GM23338 (cell line): ENCODE results near the gene ABCB8. TPM values are rescaled to one million over a fixed set of nuclear protein-coding genes. Genes with fewer than 3 reads are reported as not detected.

Source experiments
- ATAC-seq: fragments of 200-7000 bp; cut with Tn5 transposase; 3 replicates; pipeline ENCODE4 v1.9.1; 2020
- DNase-seq: peaks from one replicate; pipeline ENCODE4 v3.0.0-alpha.2; 2015; ENCODE audit warnings: low spot score
- H2AFZ ChIP-seq: fragments of 200-600 bp; sonication (generic); 2 replicates; pipeline ENCODE4 v1.8.0; 2016; ENCODE audit warnings: antibody characterized with exemption, mild to moderate bottlenecking, moderate library complexity
- H3F3A ChIP-seq: fragments of 200-600 bp; sonication (generic); replicated peaks from 2 replicates; pipeline ENCODE4 v1.8.0; 2017; ENCODE audit warnings: antibody characterized with exemption, mixed run types, low read depth
- H3K27ac ChIP-seq: fragments of 200-600 bp; sonication (generic); 2 replicates; pipeline ENCODE4 v1.6.1; 2016; ENCODE audit warnings: low read depth
- H3K27me3 ChIP-seq: fragments of 200-600 bp; sonication (generic); 2 replicates; pipeline ENCODE4 v1.8.0; 2016; ENCODE audit warnings: mild to moderate bottlenecking, mixed run types, moderate library complexity; ENCODE audit not compliant: insufficient read depth
- H3K36me3 ChIP-seq: fragments of 200-600 bp; sonication (generic); 2 replicates; pipeline ENCODE4 v1.8.0; 2016; ENCODE audit warnings: mild to moderate bottlenecking; ENCODE audit not compliant: insufficient read depth
- H3K4me1 ChIP-seq: fragments of 200-600 bp; sonication (generic); 2 replicates; pipeline ENCODE4 v1.8.0; 2016; ENCODE audit warnings: mild to moderate bottlenecking, moderate library complexity; ENCODE audit not compliant: insufficient read depth
- H3K4me2 ChIP-seq: fragments of 200-600 bp; sonication (generic); 2 replicates; pipeline ENCODE4 v1.7.1; 2017; ENCODE audit warnings: mixed run types
- H3K4me3 ChIP-seq: fragments of 200-600 bp; sonication (generic); 2 replicates; pipeline ENCODE4 v1.6.1; 2016; ENCODE audit warnings: mixed run types
- H3K79me2 ChIP-seq: fragments of 200-600 bp; sonication (generic); replicated peaks from 2 replicates; pipeline ENCODE4 v1.8.0; 2017; ENCODE audit warnings: mild to moderate bottlenecking; ENCODE audit not compliant: insufficient read depth
- H3K9me2 ChIP-seq: fragments of 200-600 bp; sonication (generic); 2 replicates; pipeline ENCODE4 v1.8.0; 2017; ENCODE audit not compliant: insufficient read depth
- H4K20me1 ChIP-seq: fragments of 200-600 bp; sonication (generic); replicated peaks from 2 replicates; pipeline ENCODE4 v1.8.0; 2017; ENCODE audit warnings: mild to moderate bottlenecking; ENCODE audit not compliant: insufficient read depth
- H3K27ac Mint-ChIP-seq: 2 replicates; pipeline ENCODE4 v1.8.0; 2020; ENCODE audit warnings: inconsistent platforms, mild to moderate bottlenecking, moderate library complexity, mixed read lengths
- H3K27me3 Mint-ChIP-seq: 3 replicates; pipeline ENCODE4 v1.8.0; 2022; ENCODE audit warnings: low read depth, mild to moderate bottlenecking, moderate library complexity, mixed read lengths, inconsistent platforms; ENCODE audit not compliant: insufficient read depth, poor library complexity
- H3K36me3 Mint-ChIP-seq: 3 replicates; pipeline ENCODE4 v1.8.0; 2021; ENCODE audit warnings: low read depth, mild to moderate bottlenecking, inconsistent platforms, moderate library complexity, mixed read lengths
- H3K4me1 Mint-ChIP-seq: 3 replicates; pipeline ENCODE4 v1.8.0; 2020; ENCODE audit warnings: mild to moderate bottlenecking, inconsistent platforms, mixed read lengths
- H3K4me3 Mint-ChIP-seq: 3 replicates; pipeline ENCODE4 v1.8.0; 2021; ENCODE audit warnings: moderate library complexity, mild to moderate bottlenecking, inconsistent platforms, mixed read lengths
- H3K9me3 Mint-ChIP-seq: 3 replicates; pipeline ENCODE4 v1.8.0; 2020; ENCODE audit warnings: moderate library complexity, mild to moderate bottlenecking, inconsistent platforms, mixed read lengths
- NANOG ChIP-seq: IDR thresholded peaks from 2 replicates; pipeline ENCODE4 v1.6.1; 2016; ENCODE audit warnings: antibody characterized with exemption, borderline replicate concordance
- POLR2AphosphoS5 ChIP-seq: IDR thresholded peaks from 2 replicates; pipeline ENCODE4 v1.6.1; 2016; ENCODE audit warnings: antibody characterized with exemption, low read depth
- polyA plus RNA-seq: library from polyadenylated mRNA; unstranded; fragments of >200 nt; fragmentation: Nextera tagmentation; extraction: Ambion mirVana; gene quantifications from 2 replicates; pipeline ENCODE4 v1.2.1, GENCODE V29; 2016
- total RNA-seq: library from RNA; depleted of rRNA; stranded (reverse); fragments of >200 nt; shearing (Covaris generic); gene quantifications from 2 replicates; pipeline ENCODE4 v1.2.3, GENCODE V29; 2014
- TF ChIP-seq, protein P1 (sequence below): IDR thresholded peaks from one replicate; pipeline ENCODE4 v1.6.1; 2018; ENCODE audit warnings: antibody characterized with exemption; ENCODE audit not compliant: unreplicated experiment
- TF ChIP-seq, protein P2 (sequence below): fragments of 250-450 bp; sonication (Bioruptor Pico); IDR thresholded peaks from 2 replicates; pipeline ENCODE4 v1.5.0; 2020; ENCODE audit warnings: mild to moderate bottlenecking, moderate library complexity

The ABCB8 gene
- total and polyA plus RNA-seq, 2 experiments from 2014 or later: 11.4 to 27.1 TPM

DNA sequence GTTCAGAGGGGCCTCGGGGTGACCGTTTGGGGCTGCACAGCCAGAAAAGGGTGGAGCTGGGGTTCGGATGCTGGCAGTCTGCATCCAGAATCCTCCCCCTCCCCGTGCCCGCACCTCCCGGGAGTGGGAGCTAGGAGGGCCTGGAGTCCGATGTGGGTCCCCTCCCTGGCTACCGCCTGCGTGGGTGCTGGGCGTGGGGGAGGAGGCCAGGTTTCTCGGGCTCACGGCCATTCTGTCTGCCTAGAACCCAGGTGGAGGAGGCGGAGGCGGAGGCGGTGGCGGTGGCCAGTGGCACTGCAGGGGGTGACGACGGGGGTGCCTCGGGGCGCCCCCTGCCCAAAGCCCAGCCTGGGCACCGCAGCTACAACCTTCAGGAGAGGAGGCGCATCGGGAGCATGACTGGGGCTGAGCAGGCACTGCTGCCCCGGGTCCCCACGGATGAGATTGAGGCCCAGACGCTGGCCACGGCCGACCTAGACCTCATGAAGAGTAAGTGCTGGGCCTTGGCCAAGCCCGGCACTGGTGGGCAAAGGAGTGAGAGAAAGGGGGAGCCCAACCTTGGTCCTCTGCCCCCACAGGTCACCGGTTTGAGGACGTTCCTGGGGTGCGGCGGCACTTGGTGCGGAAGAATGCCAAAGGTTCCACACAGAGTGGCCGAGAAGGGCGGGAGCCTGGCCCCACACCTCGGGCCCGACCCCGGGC, 38.2 kb downstream of the ABCB8 start:
- no peak overlapping the region for H3K27ac Mint-ChIP-seq
- peaks cover 30% of the 10 kb centered on the region for H3K27me3 Mint-ChIP-seq
- H3K4me3 Mint-ChIP-seq: no peak overlapping the region
- no peaks in the 10 kb centered on the region for H3K9me2 ChIP-seq
- no peak overlapping the region for H3K4me3 ChIP-seq
- no peak for ATAC-seq
- H3K79me2 ChIP-seq: peaks cover 8% of the 10 kb centered on the region
- no peak overlapping the region for H3K4me2 ChIP-seq
- H3F3A ChIP-seq: peaks cover 11% of the 10 kb centered on the region; the same call in 1 of the 2 replicates
- no peak for DNase-seq
- H3K9me3 Mint-ChIP-seq: no peaks in the 10 kb centered on the region
- TF ChIP-seq, protein P1, sequence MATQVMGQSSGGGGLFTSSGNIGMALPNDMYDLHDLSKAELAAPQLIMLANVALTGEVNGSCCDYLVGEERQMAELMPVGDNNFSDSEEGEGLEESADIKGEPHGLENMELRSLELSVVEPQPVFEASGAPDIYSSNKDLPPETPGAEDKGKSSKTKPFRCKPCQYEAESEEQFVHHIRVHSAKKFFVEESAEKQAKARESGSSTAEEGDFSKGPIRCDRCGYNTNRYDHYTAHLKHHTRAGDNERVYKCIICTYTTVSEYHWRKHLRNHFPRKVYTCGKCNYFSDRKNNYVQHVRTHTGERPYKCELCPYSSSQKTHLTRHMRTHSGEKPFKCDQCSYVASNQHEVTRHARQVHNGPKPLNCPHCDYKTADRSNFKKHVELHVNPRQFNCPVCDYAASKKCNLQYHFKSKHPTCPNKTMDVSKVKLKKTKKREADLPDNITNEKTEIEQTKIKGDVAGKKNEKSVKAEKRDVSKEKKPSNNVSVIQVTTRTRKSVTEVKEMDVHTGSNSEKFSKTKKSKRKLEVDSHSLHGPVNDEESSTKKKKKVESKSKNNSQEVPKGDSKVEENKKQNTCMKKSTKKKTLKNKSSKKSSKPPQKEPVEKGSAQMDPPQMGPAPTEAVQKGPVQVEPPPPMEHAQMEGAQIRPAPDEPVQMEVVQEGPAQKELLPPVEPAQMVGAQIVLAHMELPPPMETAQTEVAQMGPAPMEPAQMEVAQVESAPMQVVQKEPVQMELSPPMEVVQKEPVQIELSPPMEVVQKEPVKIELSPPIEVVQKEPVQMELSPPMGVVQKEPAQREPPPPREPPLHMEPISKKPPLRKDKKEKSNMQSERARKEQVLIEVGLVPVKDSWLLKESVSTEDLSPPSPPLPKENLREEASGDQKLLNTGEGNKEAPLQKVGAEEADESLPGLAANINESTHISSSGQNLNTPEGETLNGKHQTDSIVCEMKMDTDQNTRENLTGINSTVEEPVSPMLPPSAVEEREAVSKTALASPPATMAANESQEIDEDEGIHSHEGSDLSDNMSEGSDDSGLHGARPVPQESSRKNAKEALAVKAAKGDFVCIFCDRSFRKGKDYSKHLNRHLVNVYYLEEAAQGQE: no peak
- no peak for TF ChIP-seq POLR2AphosphoS5
- TF ChIP-seq NANOG: no peak
- TF ChIP-seq, protein P2, sequence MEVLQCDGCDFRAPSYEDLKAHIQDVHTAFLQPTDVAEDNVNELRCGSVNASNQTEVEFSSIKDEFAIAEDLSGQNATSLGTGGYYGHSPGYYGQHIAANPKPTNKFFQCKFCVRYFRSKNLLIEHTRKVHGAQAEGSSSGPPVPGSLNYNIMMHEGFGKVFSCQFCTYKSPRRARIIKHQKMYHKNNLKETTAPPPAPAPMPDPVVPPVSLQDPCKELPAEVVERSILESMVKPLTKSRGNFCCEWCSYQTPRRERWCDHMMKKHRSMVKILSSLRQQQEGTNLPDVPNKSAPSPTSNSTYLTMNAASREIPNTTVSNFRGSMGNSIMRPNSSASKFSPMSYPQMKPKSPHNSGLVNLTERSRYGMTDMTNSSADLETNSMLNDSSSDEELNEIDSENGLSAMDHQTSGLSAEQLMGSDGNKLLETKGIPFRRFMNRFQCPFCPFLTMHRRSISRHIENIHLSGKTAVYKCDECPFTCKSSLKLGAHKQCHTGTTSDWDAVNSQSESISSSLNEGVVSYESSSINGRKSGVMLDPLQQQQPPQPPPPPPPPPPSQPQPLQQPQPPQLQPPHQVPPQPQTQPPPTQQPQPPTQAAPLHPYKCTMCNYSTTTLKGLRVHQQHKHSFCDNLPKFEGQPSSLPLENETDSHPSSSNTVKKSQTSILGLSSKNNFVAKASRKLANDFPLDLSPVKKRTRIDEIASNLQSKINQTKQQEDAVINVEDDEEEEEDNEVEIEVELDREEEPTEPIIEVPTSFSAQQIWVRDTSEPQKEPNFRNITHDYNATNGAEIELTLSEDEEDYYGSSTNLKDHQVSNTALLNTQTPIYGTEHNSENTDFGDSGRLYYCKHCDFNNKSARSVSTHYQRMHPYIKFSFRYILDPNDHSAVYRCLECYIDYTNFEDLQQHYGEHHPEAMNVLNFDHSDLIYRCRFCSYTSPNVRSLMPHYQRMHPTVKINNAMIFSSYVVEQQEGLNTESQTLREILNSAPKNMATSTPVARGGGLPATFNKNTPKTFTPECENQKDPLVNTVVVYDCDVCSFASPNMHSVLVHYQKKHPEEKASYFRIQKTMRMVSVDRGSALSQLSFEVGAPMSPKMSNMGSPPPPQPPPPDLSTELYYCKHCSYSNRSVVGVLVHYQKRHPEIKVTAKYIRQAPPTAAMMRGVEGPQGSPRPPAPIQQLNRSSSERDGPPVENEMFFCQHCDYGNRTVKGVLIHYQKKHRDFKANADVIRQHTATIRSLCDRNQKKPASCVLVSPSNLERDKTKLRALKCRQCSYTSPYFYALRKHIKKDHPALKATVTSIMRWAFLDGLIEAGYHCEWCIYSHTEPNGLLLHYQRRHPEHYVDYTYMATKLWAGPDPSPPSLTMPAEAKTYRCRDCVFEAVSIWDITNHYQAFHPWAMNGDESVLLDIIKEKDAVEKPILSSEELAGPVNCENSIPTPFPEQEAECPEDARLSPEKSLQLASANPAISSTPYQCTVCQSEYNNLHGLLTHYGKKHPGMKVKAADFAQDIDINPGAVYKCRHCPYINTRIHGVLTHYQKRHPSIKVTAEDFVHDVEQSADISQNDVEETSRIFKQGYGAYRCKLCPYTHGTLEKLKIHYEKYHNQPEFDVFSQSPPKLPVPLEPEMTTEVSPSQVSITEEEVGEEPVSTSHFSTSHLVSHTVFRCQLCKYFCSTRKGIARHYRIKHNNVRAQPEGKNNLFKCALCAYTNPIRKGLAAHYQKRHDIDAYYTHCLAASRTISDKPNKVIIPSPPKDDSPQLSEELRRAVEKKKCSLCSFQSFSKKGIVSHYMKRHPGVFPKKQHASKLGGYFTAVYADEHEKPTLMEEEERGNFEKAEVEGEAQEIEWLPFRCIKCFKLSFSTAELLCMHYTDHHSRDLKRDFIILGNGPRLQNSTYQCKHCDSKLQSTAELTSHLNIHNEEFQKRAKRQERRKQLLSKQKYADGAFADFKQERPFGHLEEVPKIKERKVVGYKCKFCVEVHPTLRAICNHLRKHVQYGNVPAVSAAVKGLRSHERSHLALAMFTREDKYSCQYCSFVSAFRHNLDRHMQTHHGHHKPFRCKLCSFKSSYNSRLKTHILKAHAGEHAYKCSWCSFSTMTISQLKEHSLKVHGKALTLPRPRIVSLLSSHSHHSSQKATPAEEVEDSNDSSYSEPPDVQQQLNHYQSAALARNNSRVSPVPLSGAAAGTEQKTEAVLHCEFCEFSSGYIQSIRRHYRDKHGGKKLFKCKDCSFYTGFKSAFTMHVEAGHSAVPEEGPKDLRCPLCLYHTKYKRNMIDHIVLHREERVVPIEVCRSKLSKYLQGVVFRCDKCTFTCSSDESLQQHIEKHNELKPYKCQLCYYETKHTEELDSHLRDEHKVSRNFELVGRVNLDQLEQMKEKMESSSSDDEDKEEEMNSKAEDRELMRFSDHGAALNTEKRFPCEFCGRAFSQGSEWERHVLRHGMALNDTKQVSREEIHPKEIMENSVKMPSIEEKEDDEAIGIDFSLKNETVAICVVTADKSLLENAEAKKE (CRISPR knock-in tag): no peak
- peaks cover 16% of the 10 kb centered on the region for H3K36me3 ChIP-seq
- H3K4me1 Mint-ChIP-seq: peaks cover 24% of the 10 kb centered on the region
- peaks cover 4% of the 10 kb centered on the region; the same call in 1 of the 2 replicates for H3K27me3 ChIP-seq
- H3K4me1 ChIP-seq: peaks cover 21% of the 10 kb centered on the region
- peaks cover 53% of the 10 kb centered on the region for H3K36me3 Mint-ChIP-seq
- no peak overlapping the region for H2AFZ ChIP-seq
- no peaks in the 10 kb centered on the region; the same call in 1 of the 2 replicates for H4K20me1 ChIP-seq
- H3K27ac ChIP-seq: 0 out of 2 replicates have a peak overlapping the region, but pooled peaks have one; percentile 50
